KMS-11 (cell line): Measurements from ENCODE around the gene WDFY1.

ENCODE experiments used
- H2AFZ ChIP-seq: fragments of 200-600 bp; sonication (generic); 2 replicates; pipeline ENCODE4 v1.6.1; 2016; ENCODE audit warnings: antibody characterized with exemption, mixed run types, low read depth
- H3K27ac ChIP-seq: fragments of 200-600 bp; sonication (generic); 2 replicates; pipeline ENCODE4 v1.6.1; 2016; ENCODE audit warnings: mild to moderate bottlenecking, mixed run types
- H3K27me3 ChIP-seq: fragments of 200-600 bp; sonication (generic); 2 replicates; pipeline ENCODE4 v1.6.1; 2017; ENCODE audit warnings: mild to moderate bottlenecking, low read depth, mixed run types, moderate library complexity; ENCODE audit not compliant: insufficient read depth
- H3K36me3 ChIP-seq: fragments of 200-600 bp; sonication (generic); 2 replicates; pipeline ENCODE4 v1.6.1; 2017; ENCODE audit warnings: mild to moderate bottlenecking, mixed run types; ENCODE audit not compliant: insufficient read depth
- H3K4me1 ChIP-seq: fragments of 200-600 bp; sonication (generic); 2 replicates; pipeline ENCODE4 v1.6.1; 2016; ENCODE audit warnings: mild to moderate bottlenecking, low read depth, mixed run types; ENCODE audit not compliant: poor library complexity, severe bottlenecking
- H3K4me2 ChIP-seq: fragments of 200-600 bp; sonication (generic); 2 replicates; pipeline ENCODE4 v1.7.0; 2016; ENCODE audit warnings: mild to moderate bottlenecking, mixed run types
- H3K4me3 ChIP-seq: fragments of 200-600 bp; sonication (generic); IDR thresholded peaks from 2 replicates; pipeline ENCODE4 v1.6.1; 2017; ENCODE audit warnings: low read depth, low read length, mixed read lengths; ENCODE audit not compliant: insufficient read depth
- H3K79me2 ChIP-seq: fragments of 200-600 bp; sonication (generic); 2 replicates; pipeline ENCODE4 v1.6.1; 2016; ENCODE audit warnings: low read depth, mixed run types; ENCODE audit not compliant: insufficient read depth
- H3K9ac ChIP-seq: fragments of 200-600 bp; sonication (generic); 2 replicates; pipeline ENCODE4 v1.6.1; 2016; ENCODE audit warnings: mild to moderate bottlenecking, mixed run types
- H4K20me1 ChIP-seq: fragments of 200-600 bp; sonication (generic); 2 replicates; pipeline ENCODE4 v1.6.1; 2016; ENCODE audit warnings: mild to moderate bottlenecking, mixed run types; ENCODE audit not compliant: insufficient read depth
- CTCF ChIP-seq: fragments of 200-600 bp; sonication (generic); conservative IDR thresholded peaks from 2 replicates; pipeline ENCODE4 v1.6.1; 2017; ENCODE audit warnings: low read depth, mild to moderate bottlenecking, antibody characterized with exemption, low read length, moderate library complexity, mixed read lengths

Gene WDFY1

GRCh38 chr2:223980397-223980735 lies 35.2 kb upstream of the WDFY1 start:
- Histone ChIP-seq H3K4me1 (no peaks in the 10 kb centered on the region), H2AFZ (no peak overlapping the region), H3K4me3 (no peak overlapping the region), H3K27ac (no peak overlapping the region), H3K36me3 (no peaks in the 10 kb centered on the region), H3K79me2 (no peaks in the 10 kb centered on the region), H3K27me3 (no peaks in the 10 kb centered on the region), H3K4me2 (no peak overlapping the region), H4K20me1 (no peaks in the 10 kb centered on the region), H3K9ac (no peak overlapping the region)
- TF ChIP-seq CTCF = no peak

- Histone ChIP-seq H3K4me1 (no peaks in the 10 kb centered on the region), H2AFZ (no peak overlapping the region), H3K4me3 (no peak overlapping the region), H3K4me2 (no peak overlapping the region), H3K27me3 (no peaks in the 10 kb centered on the region), H4K20me1 (no peaks in the 10 kb centered on the region), H3K36me3 (no peaks in the 10 kb centered on the region), H3K9ac (no peak overlapping the region), H3K79me2 (no peaks in the 10 kb centered on the region), H3K27ac (no peak overlapping the region)
- no peak for TF ChIP-seq CTCF
These were observed 34.7 kb upstream of the WDFY1 start for GRCh38 chr2:223979730-223980396.

- Histone ChIP-seq H3K27me3 (no peaks in the 10 kb centered on the region), H3K9ac (no peak overlapping the region), H4K20me1 (no peaks in the 10 kb centered on the region), H3K4me1 (no peaks in the 10 kb centered on the region), H2AFZ (no peak overlapping the region), H3K36me3 (no peaks in the 10 kb centered on the region), H3K79me2 (no peaks in the 10 kb centered on the region), H3K4me3 (no peak overlapping the region), H3K27ac (no peak overlapping the region), H3K4me2 (no peak overlapping the region)
- no peak for TF ChIP-seq CTCF
These were observed 33.3 kb upstream of the WDFY1 start for GRCh38 chr2:223978451-223978850.

GRCh38 chr2:223976635-223977226 lies 31.6 kb upstream of the WDFY1 start:
- Histone ChIP-seq H3K36me3 (no peaks in the 10 kb centered on the region), H3K9ac (no peak overlapping the region), H3K4me1 (no peaks in the 10 kb centered on the region), H4K20me1 (no peaks in the 10 kb centered on the region), H3K4me3 (no peak overlapping the region), H3K27me3 (no peaks in the 10 kb centered on the region), H2AFZ (no peak overlapping the region), H3K79me2 (no peaks in the 10 kb centered on the region), H3K4me2 (no peak overlapping the region), H3K27ac (no peak overlapping the region)
- TF ChIP-seq CTCF = no peak
